ENCODE results near the gene INSYN2B. TPM values are rescaled to one million over a fixed set of nuclear protein-coding genes. Genes with fewer than 3 reads are reported as not detected.

INSYN2B gene
- total RNA-seq, 1 experiment from 2014 or later = not detected

DNA sequence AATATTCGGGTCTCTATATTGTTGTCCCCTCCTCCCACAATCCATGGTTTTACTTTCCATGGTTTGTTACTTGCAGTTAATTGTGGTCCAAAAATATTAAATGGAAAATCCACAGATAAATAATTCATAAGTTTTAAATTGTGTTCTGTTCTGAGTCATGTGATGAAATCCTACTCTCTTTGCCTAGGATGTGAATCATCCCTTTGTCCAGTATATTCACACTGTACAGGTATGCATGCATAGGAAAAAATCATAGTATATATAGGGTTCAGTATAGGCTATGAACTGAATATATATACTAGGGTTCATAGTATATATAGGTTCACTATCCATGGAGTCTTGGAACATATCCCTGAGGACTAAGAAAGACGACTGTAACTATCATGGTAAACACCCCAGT, 19.6 kb downstream of the INSYN2B start (continued):
- TF ChIP-seq, protein P1, sequence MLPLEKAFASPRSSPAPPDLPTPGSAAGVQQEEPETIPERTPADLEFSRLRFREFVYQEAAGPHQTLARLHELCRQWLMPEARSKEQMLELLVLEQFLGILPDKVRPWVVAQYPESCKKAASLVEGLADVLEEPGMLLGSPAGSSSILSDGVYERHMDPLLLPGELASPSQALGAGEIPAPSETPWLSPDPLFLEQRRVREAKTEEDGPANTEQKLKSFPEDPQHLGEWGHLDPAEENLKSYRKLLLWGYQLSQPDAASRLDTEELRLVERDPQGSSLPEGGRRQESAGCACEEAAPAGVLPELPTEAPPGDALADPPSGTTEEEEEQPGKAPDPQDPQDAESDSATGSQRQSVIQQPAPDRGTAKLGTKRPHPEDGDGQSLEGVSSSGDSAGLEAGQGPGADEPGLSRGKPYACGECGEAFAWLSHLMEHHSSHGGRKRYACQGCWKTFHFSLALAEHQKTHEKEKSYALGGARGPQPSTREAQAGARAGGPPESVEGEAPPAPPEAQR (CRISPR knock-in tag; IDR thresholded peaks at IDR 0.05) = no peak
- TF ChIP-seq OVOL2 (CRISPR knock-in tag; IDR thresholded peaks at IDR 0.05; ENCODE audit: borderline replicate concordance) (no peak), FOXP1 (CRISPR knock-in tag; IDR thresholded peaks at IDR 0.05; ENCODE audit: borderline replicate concordance) (no peak), AFF4 (CRISPR knock-in tag; IDR thresholded peaks at IDR 0.05; ENCODE audit: borderline replicate concordance) (no peak), JAZF1 (CRISPR knock-in tag; IDR thresholded peaks at IDR 0.05) (no peak), FOXP4 (CRISPR knock-in tag; IDR thresholded peaks at IDR 0.05) (no peak), ZNF317 (CRISPR knock-in tag; IDR thresholded peaks at IDR 0.05; ENCODE audit: borderline replicate concordance, low read depth) (no peak), CDX4 (CRISPR knock-in tag; IDR thresholded peaks at IDR 0.05; ENCODE audit: borderline replicate concordance) (no peak), ZNF263 (CRISPR knock-in tag; IDR thresholded peaks at IDR 0.05; ENCODE audit: low read depth) (no peak), ZMAT4 (CRISPR knock-in tag; IDR thresholded peaks at IDR 0.05) (no peak)

DNA sequence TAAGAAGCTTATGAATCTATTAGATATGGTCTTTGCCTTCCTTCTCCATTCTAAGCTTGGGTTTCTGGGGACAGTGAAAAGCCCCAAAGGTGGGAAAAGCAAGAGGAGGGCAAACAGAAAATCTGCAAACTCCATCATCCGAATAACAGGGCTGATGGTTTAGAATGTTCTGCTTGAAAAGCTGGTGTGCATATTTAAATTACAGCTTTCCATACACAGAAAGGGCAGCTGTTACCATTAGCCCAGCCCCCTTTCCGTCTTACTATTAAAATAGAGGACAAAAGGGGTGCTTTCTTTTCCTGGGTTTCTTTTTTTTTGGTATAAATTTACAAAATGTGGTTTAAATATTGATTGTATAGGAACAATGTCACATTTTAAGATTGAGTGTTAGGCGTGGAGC, 22.0 kb downstream of the INSYN2B start:
- Mint-ChIP-seq H3K36me3 (no peaks in the 10 kb centered on the region), H3K27me3 (ENCODE audit: low read depth) (no peaks in the 10 kb centered on the region; the same call in 1 of the 2 replicates), H3K9me3 (no peaks in the 10 kb centered on the region), H3K27ac (no peak overlapping the region), H3K4me3 (no peak overlapping the region), H3K4me1 (peaks cover 13% of the 10 kb centered on the region)
- TF ChIP-seq KAT7 (CRISPR knock-in tag; IDR thresholded peaks at IDR 0.05; ENCODE audit: borderline replicate concordance) = no peak
- no peak for TF ChIP-seq IRF1 (CRISPR knock-in tag; IDR thresholded peaks at IDR 0.05)
- TF ChIP-seq ZNF396 (CRISPR knock-in tag; IDR thresholded peaks at IDR 0.05; ENCODE audit: borderline replicate concordance) = no peak
- DNase-seq (ENCODE audit: low spot score) = no peak
- CTCF ChIA-PET = interaction anchor here (1.1 to 1.7 kb wide), 2 partner anchors 22 to 113 kb away, joined by 3 to 12 read pairs; partner anchors contain the start of gene INSYN2B
- ATAC-seq = no peak
- POLR2A ChIA-PET = no interaction called here

GRCh38 chr5:169956756-169957155, 23.5 kb downstream of the INSYN2B start:
- ChIA-PET CTCF (no interaction called here), POLR2A (no interaction called here)

More at GRCh38 chr5:169956756-169957155, 23.5 kb downstream of the INSYN2B start:
- no peaks in the 10 kb centered on the region for H3K36me3 Mint-ChIP-seq
- no peak overlapping the region for H3K27ac Mint-ChIP-seq
- H3K27me3 Mint-ChIP-seq (ENCODE audit: low read depth) = no peaks in the 10 kb centered on the region; the same call in 1 of the 2 replicates
- H3K4me3 Mint-ChIP-seq = no peak overlapping the region
- no peak for TF ChIP-seq GABPB1 (CRISPR knock-in tag; IDR thresholded peaks at IDR 0.05)
- DNase-seq (ENCODE audit: low spot score) = no peak
- H3K4me1 Mint-ChIP-seq = peaks cover 13% of the 10 kb centered on the region
- no peaks in the 10 kb centered on the region for H3K9me3 Mint-ChIP-seq
- no peak for ATAC-seq

Measured in WTC11 (cell line).